NCI-H1048 (cell line): ENCODE measurements around the gene PAK6.

Experiments used
- DNase-seq: peaks from one replicate; lab custom pipeline; 2025; lab: John Stamatoyannopoulos, UW

Gene PAK6

DNA sequence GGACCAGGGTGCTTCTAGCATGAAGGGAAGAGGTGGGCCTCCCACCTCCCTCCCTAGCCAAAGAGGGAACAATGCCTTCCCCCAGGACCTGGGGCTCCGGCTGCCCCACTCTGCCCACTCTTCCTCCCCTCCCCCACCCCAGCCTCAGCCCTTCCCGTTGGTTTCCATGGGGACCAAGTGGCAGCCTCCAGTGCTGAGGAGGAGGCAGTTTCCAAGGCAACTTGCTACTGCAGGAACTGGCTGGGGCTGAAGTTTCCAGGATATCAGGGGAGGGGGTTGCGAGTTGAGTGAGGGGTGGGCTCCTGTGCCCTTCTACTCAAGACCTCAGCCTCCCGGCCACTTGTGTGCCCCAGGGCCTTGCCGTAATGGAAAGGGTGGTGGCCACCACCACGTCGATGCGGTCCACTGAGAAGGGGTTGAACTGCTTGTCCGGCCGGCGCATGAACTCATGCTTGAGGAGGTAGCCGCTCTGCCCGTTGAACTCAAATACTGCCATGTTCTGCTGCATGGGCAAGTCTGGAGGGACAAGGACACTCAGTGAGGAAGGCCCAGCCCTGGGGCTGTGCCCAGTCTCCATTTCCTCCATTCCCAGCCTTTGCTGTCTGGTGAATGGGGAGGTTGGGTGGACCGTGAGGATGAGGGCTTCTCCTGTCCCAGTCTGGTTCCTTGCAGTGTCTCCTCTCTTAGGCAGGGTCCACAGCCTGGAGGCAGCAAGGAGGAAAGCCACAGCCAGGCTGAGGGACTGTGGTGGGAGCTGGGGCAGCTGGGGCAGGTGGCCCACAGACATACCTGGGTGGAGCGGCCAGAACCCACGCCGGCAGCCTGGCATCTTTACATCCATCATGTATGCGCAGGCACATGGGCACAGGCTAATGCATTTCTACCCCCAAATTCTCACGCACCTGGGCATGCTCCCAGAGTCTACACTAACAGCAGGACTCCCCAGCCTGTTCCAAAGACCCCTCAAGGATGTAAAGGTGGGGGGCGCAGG lies 55.3 kb downstream of the PAK6 start:
- no peak for DNase-seq

DNA sequence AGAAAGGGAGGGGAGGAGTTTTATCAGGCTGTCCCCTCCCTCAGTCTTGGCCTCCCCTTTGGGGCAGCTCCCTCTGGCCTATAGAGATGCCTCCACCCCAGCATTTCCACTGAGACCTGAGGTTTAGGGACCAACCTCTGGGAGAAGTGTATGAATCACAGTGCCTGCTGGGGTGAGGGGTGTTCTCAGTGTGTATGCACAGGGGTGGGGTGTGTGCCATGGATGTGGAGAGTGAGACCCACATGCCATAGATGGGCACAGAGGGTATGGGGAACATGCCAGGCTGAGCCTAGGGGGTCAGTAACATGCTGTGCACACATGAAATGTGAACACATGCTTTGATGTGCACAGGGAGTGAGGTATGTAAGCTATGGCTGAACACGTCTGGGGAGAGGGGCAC lies 56.4 kb downstream of the PAK6 start:
- no peak for DNase-seq

DNA sequence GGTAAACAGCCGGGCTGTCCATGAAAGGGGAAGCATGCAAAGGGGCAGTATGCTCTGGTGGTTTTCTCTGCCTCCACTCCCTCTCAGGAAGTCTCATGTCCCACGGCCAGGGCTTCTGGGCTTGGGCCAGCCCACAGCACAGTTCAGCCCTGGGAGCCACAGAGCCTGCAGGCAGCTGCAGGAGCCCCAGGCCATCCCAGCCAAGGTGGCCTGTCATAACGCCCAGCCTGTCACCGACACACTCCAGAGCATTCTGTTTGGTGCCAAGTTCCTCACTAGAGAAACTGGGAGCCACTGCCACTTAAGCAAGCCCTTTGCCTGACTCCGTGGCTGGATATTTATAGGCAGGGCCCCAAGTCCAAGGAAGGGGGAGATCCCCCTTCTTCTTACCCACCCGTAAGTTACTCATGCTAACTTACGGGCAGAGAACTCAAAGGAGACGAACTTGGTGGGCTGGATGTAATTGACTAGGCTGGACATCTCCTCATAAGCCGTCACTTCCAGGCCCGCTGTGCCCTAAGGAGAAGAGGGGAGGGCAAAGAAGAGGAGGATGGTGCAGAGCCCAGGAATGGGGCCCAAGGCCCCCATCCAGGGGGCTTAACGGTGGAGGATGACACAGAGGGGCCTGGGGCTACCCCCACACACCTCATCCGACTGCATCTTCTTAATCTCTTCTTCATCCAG lies 57.2 kb downstream of the PAK6 start:
- no peak for DNase-seq

DNA sequence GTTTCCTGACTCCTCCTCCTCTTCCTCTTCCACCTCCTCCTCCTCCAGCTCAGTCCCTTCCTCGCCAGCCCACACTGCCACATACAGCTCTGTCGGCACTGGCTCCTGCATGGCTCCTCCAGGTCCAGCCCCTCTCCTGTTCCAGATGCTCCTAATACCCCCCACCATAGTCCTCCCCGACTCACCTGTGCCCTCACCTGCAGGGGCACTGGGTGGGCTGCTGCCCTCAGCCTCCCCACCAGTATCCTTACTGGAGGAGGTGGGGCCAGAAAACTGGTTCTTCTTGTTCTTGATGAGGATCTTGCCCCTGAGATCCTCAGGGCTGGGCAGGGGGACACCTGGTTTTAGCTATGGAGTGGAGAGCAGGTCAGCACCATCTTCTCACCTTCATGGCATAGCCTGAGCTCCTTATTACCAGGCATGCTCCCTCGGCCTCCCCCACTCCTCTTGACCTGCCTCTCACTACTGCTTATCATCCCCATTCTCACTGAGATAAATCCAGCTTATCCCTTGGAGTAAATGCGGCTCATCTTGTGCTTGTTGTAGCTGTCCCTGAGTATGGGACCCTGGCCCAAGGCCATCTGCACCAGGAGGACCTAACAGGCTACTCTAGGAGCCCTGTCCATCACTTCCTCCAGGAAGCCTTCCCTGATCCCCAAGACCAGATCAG lies 57.8 kb downstream of the PAK6 start:
- DNase-seq = no peak

DNA sequence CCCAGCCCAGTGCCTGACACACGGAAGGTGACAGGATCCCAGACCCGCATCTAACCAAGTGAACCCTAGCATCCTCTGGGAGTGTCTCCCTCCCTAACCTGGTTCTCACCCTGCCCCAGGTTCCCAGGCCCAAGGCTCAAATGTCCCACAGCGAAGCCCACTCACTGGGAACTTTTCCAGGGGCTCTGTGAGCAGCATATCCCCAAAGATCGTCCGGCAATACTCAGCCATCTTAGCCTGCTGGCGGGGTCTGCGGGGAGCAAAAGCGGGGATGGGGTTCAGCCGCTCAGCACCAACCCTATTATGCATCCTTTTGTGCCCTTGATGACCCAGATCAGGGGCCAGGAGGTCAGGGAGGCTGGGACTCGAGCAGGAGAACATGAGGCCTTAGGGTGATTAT lies 58.5 kb downstream of the PAK6 start:
- no peak for DNase-seq

DNA sequence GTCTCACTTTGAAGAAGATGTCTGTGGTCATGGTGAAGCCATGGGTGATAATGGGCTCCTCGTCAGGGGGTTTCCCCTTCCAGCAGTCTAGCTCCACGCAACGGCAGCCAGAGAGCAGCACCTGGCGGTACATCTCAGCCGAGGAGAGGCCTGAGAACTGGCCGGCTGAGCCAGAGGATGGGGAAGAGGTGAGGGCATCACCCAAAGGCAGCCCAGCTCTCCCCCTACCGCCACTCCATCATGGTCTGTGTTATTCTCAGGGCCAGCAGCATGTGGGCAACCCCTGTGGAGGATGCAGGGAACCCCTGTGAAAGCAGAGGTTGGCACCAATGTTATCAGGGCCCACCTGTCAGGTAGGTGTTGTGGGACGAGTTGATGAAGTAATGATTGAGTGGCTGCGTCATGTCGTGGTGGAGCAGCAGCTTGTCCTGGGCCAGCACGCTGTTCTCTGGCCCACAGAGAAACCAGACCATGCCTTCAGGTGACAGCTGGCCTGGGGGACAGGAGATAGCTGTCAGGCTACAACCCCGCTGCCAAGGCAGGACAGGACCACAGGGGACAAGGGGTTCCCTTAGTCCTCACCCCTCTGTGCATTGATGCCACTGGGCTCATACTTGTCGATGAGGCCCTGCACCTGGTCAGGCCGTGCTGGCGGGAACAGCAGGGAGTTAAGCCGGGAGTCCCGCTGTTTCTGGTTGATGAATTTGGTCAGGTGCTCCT lies 59.5 kb downstream of the PAK6 start:
- no peak for DNase-seq

DNA sequence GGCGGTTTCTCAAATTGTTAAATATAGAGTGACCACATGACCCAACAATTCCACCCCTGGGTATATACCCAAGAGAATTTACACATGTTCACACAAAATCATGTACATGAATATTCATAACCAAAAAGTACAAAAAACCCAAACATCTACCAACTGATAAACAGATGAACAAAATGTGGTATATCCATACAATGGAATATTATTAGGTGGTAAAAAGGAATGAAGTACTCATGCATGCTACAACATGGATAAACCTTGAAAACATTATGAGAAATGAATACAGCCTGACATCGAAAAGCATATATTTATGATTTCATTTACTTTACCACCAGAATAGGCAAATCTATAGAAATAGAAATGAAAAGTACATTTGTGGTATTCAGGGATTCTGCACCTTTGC lies 61.5 kb downstream of the PAK6 start:
- no peak for DNase-seq

DNA sequence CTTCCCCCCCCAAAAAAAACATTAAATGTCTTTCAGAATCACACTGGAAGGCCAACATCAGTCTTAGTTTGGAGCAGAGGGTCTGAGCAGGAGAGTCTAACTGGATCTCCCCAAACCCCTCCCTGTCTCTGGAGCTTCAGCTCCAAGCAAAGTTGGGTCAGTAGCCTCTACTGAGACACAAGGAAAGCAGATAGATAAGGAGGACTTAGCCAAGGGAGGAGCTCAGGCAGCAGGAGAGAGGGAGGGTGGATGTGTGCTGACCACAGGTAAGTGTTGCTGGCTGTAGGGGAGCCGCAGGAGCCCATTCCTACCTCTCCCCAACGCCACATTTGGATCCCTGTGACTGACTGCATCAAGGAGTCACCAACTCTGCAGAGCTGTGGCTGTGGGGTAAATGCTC lies 61.9 kb downstream of the PAK6 start:
- no peak for DNase-seq

DNA sequence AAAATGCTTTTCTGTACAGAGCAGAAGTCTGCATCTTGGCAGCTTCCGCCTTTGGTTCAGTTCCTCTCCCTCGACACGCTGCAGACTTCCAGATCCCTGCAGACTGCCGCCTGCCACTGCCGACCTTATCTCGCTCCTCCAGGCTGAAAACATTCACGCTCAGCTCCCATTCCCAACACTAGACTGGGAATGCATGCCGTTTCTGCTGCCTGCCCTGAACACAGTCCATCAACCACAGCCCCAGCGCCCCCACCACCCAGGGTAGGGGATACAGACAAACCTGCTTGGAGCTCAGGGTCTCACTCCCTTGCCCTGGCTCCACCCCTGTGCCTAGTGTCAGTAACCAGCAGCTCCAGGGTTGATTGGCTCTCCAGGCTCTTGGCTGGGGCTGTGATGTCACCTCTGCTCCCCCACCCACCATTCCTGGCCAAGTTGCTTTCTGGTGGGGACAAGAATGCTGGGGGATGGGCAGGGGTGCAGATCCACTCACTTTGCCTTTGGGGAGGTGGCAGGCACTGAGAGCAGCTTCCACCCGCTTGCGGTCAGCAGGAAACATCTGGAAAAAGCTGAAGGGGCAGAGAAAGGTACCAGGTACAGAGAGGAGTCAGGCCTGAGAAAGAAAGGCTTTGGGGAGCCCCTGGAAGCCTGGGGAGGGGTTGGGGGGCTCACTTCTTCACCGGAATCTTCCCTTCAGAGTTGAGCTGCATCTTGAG lies 62.8 kb downstream of the PAK6 start:
- DNase-seq = no peak

DNA sequence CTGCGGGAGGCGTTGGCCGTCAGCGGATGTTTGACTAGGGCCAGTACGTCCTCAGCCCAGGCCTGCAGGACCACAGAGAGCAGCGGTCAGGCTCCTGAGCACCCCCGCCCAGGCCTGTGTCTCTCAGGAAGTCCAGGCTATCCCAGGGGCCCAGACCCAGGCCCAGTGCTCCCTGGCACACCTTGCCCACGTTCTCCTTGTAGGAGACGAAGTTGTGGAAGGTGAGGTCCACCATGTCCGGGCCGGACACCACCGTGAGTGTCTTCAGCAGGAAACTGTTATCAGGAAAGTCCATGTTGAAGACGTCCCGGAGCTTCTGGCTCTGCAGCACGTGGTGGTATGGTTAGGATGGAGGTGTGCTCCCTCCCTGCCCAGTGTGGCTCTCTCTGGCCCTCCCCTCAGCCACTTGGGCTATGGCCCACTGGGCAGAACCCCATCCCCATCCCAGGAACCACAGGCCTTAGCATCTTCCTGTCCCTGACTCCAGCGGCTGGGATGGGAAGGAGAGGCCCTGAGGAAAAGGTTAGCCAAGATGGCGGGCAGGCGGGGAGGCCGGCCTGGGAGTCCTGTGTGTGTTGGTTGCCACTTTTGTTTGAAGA lies 63.5 kb downstream of the PAK6 start:
- no peak for DNase-seq

DNA sequence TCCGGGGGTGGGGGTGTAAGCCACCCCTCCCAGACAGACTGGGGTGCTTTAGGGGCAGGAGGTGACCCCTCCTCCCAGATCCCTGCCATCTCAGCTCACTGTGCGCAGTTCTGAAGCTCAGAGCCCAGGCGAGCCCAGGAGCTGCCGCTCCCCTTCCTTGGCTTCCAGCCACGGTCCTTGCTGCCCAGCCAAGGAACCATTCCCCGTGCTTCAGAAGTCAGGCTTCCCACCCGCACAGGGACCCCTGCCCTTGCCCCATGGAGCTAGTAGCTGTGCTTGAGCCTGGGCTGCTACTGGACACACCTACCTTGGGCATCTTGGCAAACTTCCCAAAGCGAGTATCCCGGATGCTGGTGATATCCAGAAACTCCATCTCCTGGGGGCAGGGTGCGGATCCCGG lies 64.1 kb downstream of the PAK6 start:
- DNase-seq = no peak

DNA sequence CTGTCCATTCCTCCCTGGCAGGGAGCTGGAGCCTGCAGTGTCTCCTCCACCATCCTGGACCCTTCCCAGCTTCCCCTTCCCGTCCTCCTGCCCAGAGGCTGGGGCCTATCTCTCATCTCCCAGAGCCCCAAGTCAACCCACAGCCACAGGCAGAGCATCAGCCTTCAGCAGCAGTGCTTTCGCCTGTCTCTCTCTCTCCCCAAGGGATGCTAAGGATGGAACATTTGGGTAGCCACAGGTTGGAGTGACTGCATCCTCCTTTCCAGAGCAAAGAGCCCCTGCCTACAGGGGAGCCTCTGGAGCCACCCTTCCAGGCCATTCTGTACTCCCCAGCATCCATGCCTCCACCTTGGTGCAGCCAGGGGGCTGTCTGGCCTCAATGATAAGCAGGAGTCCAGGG lies 64.7 kb downstream of the PAK6 start:
- no peak for DNase-seq

DNA sequence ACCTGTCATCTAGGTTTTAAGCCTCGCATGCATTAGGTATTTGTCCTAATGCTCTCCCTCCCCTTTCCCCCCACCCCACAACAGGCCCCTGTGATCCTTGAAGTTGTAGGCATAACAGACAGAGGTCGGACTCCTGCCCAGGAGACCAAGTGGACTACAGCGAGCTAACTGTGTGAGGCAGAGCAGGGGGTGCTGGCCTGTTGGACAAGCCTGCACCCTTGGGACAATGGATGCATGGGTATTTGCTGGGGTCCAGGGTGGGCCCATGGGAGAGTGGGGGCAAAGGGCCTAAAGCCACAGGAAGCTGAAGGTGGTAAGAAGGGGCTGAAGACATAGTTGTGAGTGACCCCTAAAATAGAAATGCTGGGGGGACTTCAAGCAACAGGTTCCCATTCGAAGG lies 66.4 kb downstream of the PAK6 start:
- no peak for DNase-seq

DNA sequence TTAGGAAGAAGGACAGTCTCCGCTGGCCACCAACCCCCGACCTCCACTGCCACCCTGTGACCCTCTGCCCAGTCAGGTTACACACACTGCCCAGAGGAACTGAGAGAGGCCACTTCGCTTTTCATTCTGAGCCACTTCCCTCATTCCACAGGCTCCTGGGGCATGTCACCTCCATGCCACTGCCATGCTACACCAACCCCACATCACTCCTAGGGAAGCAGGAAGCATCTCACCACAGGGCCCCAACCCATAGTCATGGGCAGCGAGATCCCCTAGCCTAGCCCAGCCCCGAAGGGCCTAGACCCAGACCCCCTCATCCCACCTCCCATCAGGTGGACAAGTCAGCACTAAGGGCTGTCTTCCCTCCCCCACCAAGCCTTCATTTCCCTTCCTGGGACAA lies 67.5 kb downstream of the PAK6 start:
- no peak for DNase-seq

DNA sequence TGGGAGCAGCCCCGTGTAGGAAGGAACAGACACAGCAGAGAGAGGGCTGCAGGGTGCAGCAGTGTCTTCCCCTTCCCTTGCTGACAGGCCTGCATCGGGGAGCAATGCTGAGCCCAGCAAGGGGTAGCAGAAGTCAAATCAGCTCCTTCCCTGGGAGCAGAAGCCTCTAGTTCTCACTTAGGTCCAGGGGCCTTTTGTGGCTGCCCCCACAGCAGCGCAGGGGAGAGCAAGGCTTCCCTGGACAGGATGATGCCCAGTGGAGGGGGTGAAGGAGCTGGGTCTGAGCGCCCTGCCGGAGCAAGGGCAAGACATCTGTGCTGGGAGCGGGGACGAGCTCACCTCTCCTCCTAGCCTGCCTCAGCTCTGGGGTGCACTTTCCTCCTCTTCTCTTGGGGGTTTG lies 68.0 kb downstream of the PAK6 start:
- no peak for DNase-seq

DNA sequence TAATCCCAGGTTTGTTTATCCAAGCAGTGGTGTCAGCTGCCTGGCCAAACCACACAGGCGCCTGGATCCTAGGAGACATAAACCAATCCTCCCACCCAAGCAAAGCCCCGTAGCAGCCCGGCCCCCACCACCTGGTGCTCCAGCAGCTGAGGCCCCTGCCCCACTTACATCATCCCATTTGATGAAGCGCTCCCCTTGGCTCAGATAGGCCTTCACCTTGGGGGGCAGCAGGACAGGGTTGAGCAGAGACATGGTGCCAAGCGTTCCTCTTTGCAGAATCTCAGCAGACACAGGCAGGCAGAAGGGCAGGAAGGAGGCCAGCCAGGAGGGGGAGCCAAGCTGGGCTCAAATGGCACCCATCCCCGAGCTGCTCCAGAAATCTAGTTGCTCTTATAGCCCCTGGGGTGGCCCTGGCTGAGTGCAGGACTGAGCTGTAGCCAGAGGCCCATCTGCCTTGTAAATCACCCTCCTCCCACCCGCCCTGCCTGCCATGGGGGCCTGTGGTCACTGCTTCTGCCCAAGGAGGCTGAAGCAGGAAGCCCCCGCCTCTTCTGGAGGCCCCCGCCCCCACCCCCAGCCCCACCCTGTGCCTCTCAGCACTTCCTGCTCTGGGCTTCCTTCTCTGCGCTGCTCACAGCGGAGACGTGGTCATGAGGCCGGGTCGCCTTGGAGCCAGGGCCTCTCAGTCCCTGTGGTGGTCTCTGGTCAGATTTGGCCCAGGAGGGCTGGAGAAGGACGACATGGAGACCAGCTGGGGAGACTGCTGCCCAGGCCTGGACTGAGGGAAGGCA lies 68.8 kb downstream of the PAK6 start, which contains the start of gene PLCB2:
PLCB2 (minus strand) TSS at position 515 of the 791 bp plus-strand sequence; CDS start at position 252, 263 bp downstream.
- no peak for DNase-seq

DNA sequence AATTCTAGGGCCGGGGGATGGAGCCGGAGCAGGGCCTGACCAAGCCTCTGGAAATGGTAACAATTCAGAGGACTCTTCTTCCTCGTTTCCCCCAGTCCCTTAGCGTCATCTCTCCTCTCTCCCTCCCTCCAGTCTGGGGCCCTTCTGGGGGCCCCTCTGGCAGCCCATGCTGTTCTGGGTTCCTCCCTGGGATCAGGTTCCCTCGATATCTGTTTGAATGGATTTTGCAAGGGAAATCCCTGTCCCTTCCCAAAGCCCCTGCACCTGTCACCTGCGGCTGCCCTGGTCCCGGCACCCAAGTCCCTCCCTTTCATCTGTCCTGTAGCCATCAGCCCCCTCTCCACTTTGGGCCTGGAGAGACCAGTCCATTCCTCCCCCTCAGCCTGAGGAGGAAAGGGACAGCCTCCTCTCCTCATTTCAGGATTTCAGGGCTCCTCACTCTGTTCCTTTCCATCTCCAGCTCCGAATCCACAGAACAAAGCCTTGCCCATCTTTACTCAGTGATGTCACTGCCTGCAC lies 70.5 kb downstream of the PAK6 start:
- no peak for DNase-seq

DNA sequence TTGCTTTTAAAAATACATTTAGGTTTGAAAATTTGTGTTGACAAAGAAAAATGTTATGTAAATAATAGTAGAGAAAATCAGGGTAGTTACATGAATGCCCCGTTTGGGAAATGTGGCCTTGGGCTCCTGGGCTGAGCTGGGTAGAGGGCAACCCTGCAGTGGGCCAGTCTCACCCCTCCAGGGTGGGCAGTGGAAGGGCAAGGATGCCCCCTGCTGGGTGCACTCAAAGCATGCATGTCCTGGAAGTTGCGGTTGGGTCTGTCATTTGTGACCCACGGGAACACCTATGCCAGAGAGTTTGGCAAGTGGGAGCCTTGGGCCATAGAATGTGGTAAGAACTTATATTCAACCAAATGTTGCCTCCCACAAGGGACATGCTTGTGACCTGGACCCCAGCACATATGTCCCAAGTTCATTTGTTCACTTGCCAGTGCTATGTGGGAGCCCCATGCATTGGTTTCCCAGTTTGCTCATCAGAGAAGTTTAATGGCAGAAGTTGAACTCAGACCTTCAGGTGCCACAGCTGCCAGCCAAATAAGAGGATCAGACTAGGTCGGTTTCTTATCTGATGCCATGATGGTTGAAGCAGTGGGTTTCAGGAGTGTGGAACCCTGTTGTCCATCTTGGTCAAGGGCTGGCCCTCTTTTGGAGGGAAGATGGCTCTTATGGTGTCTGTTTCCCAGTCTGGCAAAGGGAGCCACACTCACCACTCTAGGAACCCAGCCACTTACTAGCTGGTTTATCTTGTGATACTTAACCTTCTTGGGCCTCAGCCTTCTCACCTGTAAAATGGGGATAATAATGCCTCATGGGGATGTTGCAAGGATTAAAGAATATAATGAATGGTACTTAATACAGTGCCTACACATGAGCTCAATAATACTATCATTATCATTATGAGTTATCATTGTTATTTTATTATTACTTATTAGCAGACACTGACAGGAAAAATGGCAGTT lies 71.4 kb downstream of the PAK6 start:
- DNase-seq = no peak

DNA sequence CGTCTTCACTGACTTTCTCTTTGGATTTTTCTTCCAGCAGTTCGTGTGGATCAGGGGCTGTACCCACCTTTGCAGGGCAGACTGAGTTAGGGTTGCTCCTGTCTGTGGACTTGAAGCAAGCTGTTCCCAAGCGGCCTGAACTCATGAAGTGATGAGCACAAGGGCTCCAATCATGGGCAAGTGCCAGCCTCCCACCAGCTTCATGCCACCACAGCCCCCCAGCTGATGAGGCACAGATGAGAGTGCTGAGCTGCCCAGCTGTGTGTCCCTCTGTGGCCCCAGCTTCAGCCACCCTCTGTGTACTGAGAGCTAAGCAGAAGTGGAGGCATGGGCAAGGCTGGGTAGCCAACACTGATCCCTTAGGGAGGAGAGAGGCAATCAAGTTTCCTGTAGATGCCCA lies 72.1 kb downstream of the PAK6 start:
- no peak for DNase-seq
